Panc1 (cell line): ENCODE results near the gene CCDC192. TPM values are rescaled to one million over a fixed set of nuclear protein-coding genes. Genes with fewer than 3 reads are reported as not detected.

Source experiments
- ATAC-seq: fragments of 200-7000 bp; cut with Tn5 transposase; 2 replicates; pipeline ENCODE4 v1.9.1; 2020; ENCODE audit warnings: mild to moderate bottlenecking, moderate library complexity
- BruUV-seq: library from RNA; stranded (reverse); fragments of 400-500 nt; replicated peaks from 2 replicates; lab custom pipeline; 2021; lab: Mats Ljungman, UMichigan
- CTCF ChIA-PET: fragments of 300-600 bp; sonication (Branson Sonifier 250); formaldehyde crosslinking; loops from one replicate; lab custom pipeline; 2022; ENCODE audit warnings: antibody characterized with exemption; lab: Charles Lee
- POLR2A ChIA-PET: fragments of 300-600 bp; sonication (Branson Sonifier 250); formaldehyde crosslinking; loops from one replicate; lab custom pipeline; 2022; ENCODE audit warnings: antibody characterized with exemption; lab: Charles Lee
- DNase-seq: peaks from one replicate; pipeline ENCODE4 v3.0.0-alpha.2; 2010; ENCODE audit warnings: low read depth, low spot score
- H3K27ac ChIP-seq: 2 replicates; pipeline ENCODE4 v1.5.1; 2011; ENCODE audit warnings: mild to moderate bottlenecking, low read length, inconsistent platforms
- H3K27me3 ChIP-seq: fragments of 200-500 bp; sonication (Bioruptor generic); 2 replicates; pipeline ENCODE4 v1.6.0; 2014; ENCODE audit warnings: low read length, inconsistent platforms; ENCODE audit not compliant: control insufficient read depth, insufficient read depth
- H3K36me3 ChIP-seq: fragments of 200-500 bp; sonication (Bioruptor generic); 2 replicates; pipeline ENCODE4 v1.5.1; 2014; ENCODE audit warnings: inconsistent platforms, mild to moderate bottlenecking, low read length, moderate library complexity; ENCODE audit not compliant: control insufficient read depth, insufficient read depth
- H3K4me1 ChIP-seq: 2 replicates; pipeline ENCODE4 v1.5.1; 2011; ENCODE audit warnings: inconsistent platforms, mild to moderate bottlenecking, low read length, moderate library complexity; ENCODE audit not compliant: control insufficient read depth, insufficient read depth
- H3K4me3 ChIP-seq, 2 experiments: 2 replicates each; pipeline ENCODE4 v1.5.1; 2011 to 2012; ENCODE audit warnings: low read depth in 2 of 2, low read length in 2 of 2, mild to moderate bottlenecking in 2 of 2, inconsistent platforms in 1 of 2, moderate library complexity in 1 of 2
- H3K9me3 ChIP-seq: fragments of 200-500 bp; sonication (Bioruptor generic); 2 replicates; pipeline ENCODE4 v1.5.1; 2014; ENCODE audit warnings: low read depth, mild to moderate bottlenecking, inconsistent platforms, low read length, moderate library complexity; ENCODE audit not compliant: control insufficient read depth, insufficient read depth
- POLR2AphosphoS5 ChIP-seq: IDR thresholded peaks from 2 replicates; pipeline ENCODE4 v1.6.1; 2012; ENCODE audit warnings: mild to moderate bottlenecking, low read depth, low read length, moderate library complexity
- SIN3A ChIP-seq: IDR thresholded peaks from 2 replicates; pipeline ENCODE4 v1.6.1; 2012; ENCODE audit warnings: low read depth, mild to moderate bottlenecking, low read length, moderate library complexity, borderline replicate concordance; ENCODE audit not compliant: insufficient read depth
- TCF7L2 ChIP-seq: IDR thresholded peaks from 2 replicates; pipeline ENCODE4 v1.6.1; 2011; ENCODE audit warnings: mild to moderate bottlenecking, low read depth, low read length, inconsistent platforms
- in situ Hi-C: cut with HindIII; loops from 2 replicates; pipeline ENCODE4 v1.10.0; 2016; ENCODE audit warnings: low sequenced_read_pairs, low pct_unique_long_range_greater_than_20kb
- intact Hi-C: fragments of 100-400 bp; cut with micrococcal nuclease; formaldehyde crosslinking; loops from one replicate; pipeline ENCODE4 v1.10.0; 2022; ENCODE audit not compliant: unreplicated experiment
- total RNA-seq: library from RNA; stranded (reverse); gene quantifications from one replicate; pipeline ENCODE4 v1.2.1, GENCODE V29; 2021; ENCODE audit not compliant: unreplicated experiment
- TF ChIP-seq, protein P1 (sequence below), 2 experiments: IDR thresholded peaks; 2 replicates each; pipeline ENCODE4 v1.6.1; 2011 to 2012; ENCODE audit warnings: low read depth in 2 of 2, control low read depth in 1 of 2, low read length in 1 of 2, mild to moderate bottlenecking in 1 of 2, moderate library complexity in 1 of 2; ENCODE audit not compliant: insufficient read depth in 1 of 2
- TF ChIP-seq, protein P2 (sequence below): fragments of 450-650 bp; IDR thresholded peaks from 2 replicates; pipeline ENCODE4 v1.5.1; 2017; ENCODE audit warnings: mild to moderate bottlenecking

CCDC192 gene
- total RNA-seq, 1 experiment from 2014 or later, result not detected

DNA sequence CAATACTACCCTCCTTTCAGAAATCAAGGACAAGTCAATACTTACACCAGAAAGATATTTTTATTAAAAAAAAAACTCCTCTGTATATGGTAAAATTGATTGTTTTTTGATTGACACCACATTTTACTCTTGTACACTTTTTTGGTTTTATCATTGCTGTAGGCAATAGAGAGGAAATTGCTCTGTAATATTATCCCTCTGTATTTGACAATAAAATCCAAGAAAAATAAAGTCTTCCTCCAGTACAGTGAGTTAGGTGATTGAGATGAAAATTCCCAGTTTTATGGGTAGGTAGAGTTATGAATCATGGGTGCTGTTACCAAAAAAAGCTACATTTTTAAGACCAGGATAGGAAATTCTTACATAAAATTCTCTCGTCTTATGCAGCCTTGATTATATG, 22.6 kb upstream of the CCDC192 start:
- H3K9me3 ChIP-seq, result no peaks in the 10 kb centered on the region
- intact Hi-C loops, result no loop called here
- no peaks in the 10 kb centered on the region for H3K36me3 ChIP-seq
- no peak for DNase-seq
- H3K27me3 ChIP-seq, result no peaks in the 10 kb centered on the region
- ChIA-PET POLR2A (interaction anchor here (0.7 kb wide), 1 partner anchor 44 kb away, joined by 4 read pairs; no protein-coding TSS in a partner anchor), CTCF (no interaction called here)
- no TSS peak for BruUV-seq
- in situ Hi-C loops, result no loop called here
- TF ChIP-seq, protein P1, sequence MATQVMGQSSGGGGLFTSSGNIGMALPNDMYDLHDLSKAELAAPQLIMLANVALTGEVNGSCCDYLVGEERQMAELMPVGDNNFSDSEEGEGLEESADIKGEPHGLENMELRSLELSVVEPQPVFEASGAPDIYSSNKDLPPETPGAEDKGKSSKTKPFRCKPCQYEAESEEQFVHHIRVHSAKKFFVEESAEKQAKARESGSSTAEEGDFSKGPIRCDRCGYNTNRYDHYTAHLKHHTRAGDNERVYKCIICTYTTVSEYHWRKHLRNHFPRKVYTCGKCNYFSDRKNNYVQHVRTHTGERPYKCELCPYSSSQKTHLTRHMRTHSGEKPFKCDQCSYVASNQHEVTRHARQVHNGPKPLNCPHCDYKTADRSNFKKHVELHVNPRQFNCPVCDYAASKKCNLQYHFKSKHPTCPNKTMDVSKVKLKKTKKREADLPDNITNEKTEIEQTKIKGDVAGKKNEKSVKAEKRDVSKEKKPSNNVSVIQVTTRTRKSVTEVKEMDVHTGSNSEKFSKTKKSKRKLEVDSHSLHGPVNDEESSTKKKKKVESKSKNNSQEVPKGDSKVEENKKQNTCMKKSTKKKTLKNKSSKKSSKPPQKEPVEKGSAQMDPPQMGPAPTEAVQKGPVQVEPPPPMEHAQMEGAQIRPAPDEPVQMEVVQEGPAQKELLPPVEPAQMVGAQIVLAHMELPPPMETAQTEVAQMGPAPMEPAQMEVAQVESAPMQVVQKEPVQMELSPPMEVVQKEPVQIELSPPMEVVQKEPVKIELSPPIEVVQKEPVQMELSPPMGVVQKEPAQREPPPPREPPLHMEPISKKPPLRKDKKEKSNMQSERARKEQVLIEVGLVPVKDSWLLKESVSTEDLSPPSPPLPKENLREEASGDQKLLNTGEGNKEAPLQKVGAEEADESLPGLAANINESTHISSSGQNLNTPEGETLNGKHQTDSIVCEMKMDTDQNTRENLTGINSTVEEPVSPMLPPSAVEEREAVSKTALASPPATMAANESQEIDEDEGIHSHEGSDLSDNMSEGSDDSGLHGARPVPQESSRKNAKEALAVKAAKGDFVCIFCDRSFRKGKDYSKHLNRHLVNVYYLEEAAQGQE (IDR thresholded peaks at IDR 0.05; ENCODE audit: insufficient read depth in 1 of 2, low read depth in 2 of 2, low read length in 1 of 2), result no peak
- TF ChIP-seq, protein P2, sequence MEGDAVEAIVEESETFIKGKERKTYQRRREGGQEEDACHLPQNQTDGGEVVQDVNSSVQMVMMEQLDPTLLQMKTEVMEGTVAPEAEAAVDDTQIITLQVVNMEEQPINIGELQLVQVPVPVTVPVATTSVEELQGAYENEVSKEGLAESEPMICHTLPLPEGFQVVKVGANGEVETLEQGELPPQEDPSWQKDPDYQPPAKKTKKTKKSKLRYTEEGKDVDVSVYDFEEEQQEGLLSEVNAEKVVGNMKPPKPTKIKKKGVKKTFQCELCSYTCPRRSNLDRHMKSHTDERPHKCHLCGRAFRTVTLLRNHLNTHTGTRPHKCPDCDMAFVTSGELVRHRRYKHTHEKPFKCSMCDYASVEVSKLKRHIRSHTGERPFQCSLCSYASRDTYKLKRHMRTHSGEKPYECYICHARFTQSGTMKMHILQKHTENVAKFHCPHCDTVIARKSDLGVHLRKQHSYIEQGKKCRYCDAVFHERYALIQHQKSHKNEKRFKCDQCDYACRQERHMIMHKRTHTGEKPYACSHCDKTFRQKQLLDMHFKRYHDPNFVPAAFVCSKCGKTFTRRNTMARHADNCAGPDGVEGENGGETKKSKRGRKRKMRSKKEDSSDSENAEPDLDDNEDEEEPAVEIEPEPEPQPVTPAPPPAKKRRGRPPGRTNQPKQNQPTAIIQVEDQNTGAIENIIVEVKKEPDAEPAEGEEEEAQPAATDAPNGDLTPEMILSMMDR, result no peak
- TF ChIP-seq TCF7L2 (no peak), POLR2AphosphoS5 (no peak), SIN3A (no peak)
- H3K4me3 ChIP-seq, result no peak overlapping the region
- ATAC-seq, result no peak
- H3K4me1 ChIP-seq, result no peaks in the 10 kb centered on the region
- no peak overlapping the region for H3K27ac ChIP-seq

DNA sequence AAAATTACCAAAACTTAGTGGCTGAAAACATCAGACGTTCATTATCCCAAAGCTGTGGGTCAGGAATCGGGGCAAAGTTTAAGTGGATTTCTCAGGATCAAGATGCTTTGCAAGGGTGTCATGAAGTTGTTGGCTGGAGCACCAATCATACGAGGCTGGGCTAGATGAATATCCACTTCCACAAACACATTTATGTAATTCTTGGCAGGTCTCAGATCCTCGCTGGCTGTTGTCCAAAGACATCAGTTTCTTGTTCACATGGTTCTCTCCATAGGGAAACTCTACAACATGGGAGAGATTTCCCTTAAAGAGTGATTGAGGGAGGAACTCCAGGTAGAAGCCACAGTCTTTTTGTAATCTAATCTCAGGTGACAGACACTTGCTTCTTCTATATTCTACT, 20.2 kb upstream of the CCDC192 start:
- H3K4me3 ChIP-seq, result no peak overlapping the region
- H3K36me3 ChIP-seq, result no peaks in the 10 kb centered on the region
- ChIA-PET CTCF (no interaction called here), POLR2A (no interaction called here)
- no peak overlapping the region for H3K27ac ChIP-seq
- TF ChIP-seq POLR2AphosphoS5, result no peak
- TF ChIP-seq SIN3A, result no peak
- TF ChIP-seq, protein P1 (IDR thresholded peaks at IDR 0.05; ENCODE audit: insufficient read depth in 1 of 2, low read depth in 2 of 2, low read length in 1 of 2), result no peak
- TF ChIP-seq, protein P2, result no peak
- TF ChIP-seq TCF7L2, result no peak
- H3K27me3 ChIP-seq, result no peaks in the 10 kb centered on the region
- no TSS peak for BruUV-seq
- no peaks in the 10 kb centered on the region for H3K9me3 ChIP-seq
- intact Hi-C loops (no loop called here), in situ Hi-C loops (no loop called here)
- DNase-seq, result no peak
- no peaks in the 10 kb centered on the region for H3K4me1 ChIP-seq
- no peak for ATAC-seq
